OCI-LY1 (cell line): Measurements from ENCODE around the gene BMPR1B.

ENCODE experiments used
- H2AFZ ChIP-seq: fragments of 200-600 bp; sonication (generic), shearing (Covaris generic); 2 replicates; pipeline ENCODE4 v1.6.0; 2014; ENCODE audit warnings: antibody characterized with exemption, mild to moderate bottlenecking, low read length
- H3F3A ChIP-seq: fragments of 200-600 bp; sonication (generic), shearing (Covaris generic); 2 replicates; pipeline ENCODE4 v1.6.0; 2014; ENCODE audit warnings: mild to moderate bottlenecking, antibody characterized with exemption, low read length, moderate library complexity; ENCODE audit not compliant: insufficient read depth
- H3K27ac ChIP-seq: fragments of 200-600 bp; sonication (generic); 2 replicates; pipeline ENCODE4 v1.5.1; 2014; ENCODE audit warnings: low read length, mixed run types, mild to moderate bottlenecking, low read depth; ENCODE audit not compliant: poor library complexity, severe bottlenecking
- H3K27me3 ChIP-seq: fragments of 200-600 bp; sonication (generic); 2 replicates; pipeline ENCODE4 v1.6.0; 2014; ENCODE audit warnings: antibody characterized with exemption, mild to moderate bottlenecking, low read length, moderate library complexity; ENCODE audit not compliant: insufficient read depth
- H3K36me3 ChIP-seq: fragments of 200-600 bp; sonication (generic); 2 replicates; pipeline ENCODE4 v1.6.1; 2014; ENCODE audit warnings: mild to moderate bottlenecking, antibody characterized with exemption, low read length, moderate library complexity, mixed read lengths; ENCODE audit not compliant: insufficient read depth
- H3K4me1 ChIP-seq: fragments of 200-600 bp; sonication (generic); 2 replicates; pipeline ENCODE4 v1.5.1; 2014; ENCODE audit warnings: mild to moderate bottlenecking, low read length, moderate library complexity; ENCODE audit not compliant: insufficient read depth, severe bottlenecking
- H3K4me2 ChIP-seq: fragments of 200-600 bp; sonication (generic), shearing (Covaris generic); 2 replicates; pipeline ENCODE4 v1.6.1; 2014; ENCODE audit warnings: low read length
- H3K4me3 ChIP-seq: fragments of 200-600 bp; sonication (generic); 2 replicates; pipeline ENCODE4 v1.5.1; 2014; ENCODE audit warnings: low read length, low read depth, mild to moderate bottlenecking, mixed read lengths; ENCODE audit not compliant: poor library complexity, severe bottlenecking
- H3K79me2 ChIP-seq: fragments of 200-600 bp; shearing (Covaris generic); 2 replicates; pipeline ENCODE4 v1.6.1; 2016; ENCODE audit warnings: mixed run types, low read length, mixed read lengths; ENCODE audit not compliant: insufficient read depth
- H3K9ac ChIP-seq: fragments of 200-600 bp; sonication (generic), shearing (Covaris generic); 2 replicates; pipeline ENCODE4 v1.6.1; 2014; ENCODE audit warnings: mild to moderate bottlenecking, low read length, mixed read lengths
- H3K9me2 ChIP-seq: fragments of 200-600 bp; sonication (generic), shearing (Covaris generic); 2 replicates; pipeline ENCODE4 v1.6.1; 2014; ENCODE audit warnings: low read depth, mild to moderate bottlenecking, low read length, mixed read lengths
- H3K9me3 ChIP-seq: fragments of 200-600 bp; shearing (Covaris generic); 2 replicates; pipeline ENCODE4 v1.6.1; 2014; ENCODE audit warnings: low read length, mixed read lengths
- H4K20me1 ChIP-seq: fragments of 200-600 bp; sonication (generic), shearing (Covaris generic); 2 replicates; pipeline ENCODE4 v1.6.0; 2016; ENCODE audit warnings: mild to moderate bottlenecking, low read length; ENCODE audit not compliant: insufficient read depth
- EZH2 ChIP-seq: fragments of 200-600 bp; sonication (generic), shearing (Covaris generic); IDR thresholded peaks from 2 replicates; pipeline ENCODE4 v1.8.0; 2017; ENCODE audit warnings: borderline replicate concordance, mixed run types, mild to moderate bottlenecking, antibody characterized with exemption, low read length, moderate library complexity, mixed read lengths
- TF ChIP-seq, protein P1 (sequence below): fragments of 200-600 bp; sonication (generic), shearing (Covaris generic); IDR thresholded peaks from 2 replicates; pipeline ENCODE4 v1.5.1; 2017; ENCODE audit warnings: mild to moderate bottlenecking, antibody characterized with exemption, low read length, moderate library complexity, mixed read lengths

The BMPR1B gene

DNA sequence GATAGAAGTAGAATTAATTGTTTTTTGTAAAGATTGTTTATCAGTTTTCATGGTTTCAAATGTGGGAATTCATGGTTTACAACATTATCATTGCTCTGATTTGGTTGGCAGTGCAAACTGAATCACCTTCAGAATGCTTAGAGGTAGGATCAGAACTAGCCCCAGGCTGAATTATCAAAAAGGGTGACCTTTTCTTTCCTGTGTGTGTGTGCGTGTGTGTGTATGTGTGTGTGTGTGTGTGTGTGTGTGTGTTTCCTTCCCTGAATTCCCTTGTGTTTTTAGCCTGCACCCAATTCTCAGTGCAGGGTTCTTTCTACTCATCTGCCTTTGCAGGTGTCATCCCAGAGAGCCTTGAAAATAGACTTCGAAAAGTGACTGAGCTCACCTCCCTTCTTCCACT, 125.0 kb downstream of the BMPR1B start:
- Histone ChIP-seq H3K9ac (no peak overlapping the region), H3K4me2 (no peak overlapping the region), H3K27me3 (no peaks in the 10 kb centered on the region), H3K27ac (no peak overlapping the region), H3K4me3 (no peak overlapping the region), H3K4me1 (no peaks in the 10 kb centered on the region), H3F3A (no peaks in the 10 kb centered on the region), H3K9me2 (0 out of 2 replicates have a peak, but pooled peaks cover 3% of the 10 kb centered on the region), H3K79me2 (no peaks in the 10 kb centered on the region), H2AFZ (no peak overlapping the region), H3K36me3 (no peaks in the 10 kb centered on the region), H4K20me1 (no peaks in the 10 kb centered on the region), H3K9me3 (no peaks in the 10 kb centered on the region)
- TF ChIP-seq, protein P1, sequence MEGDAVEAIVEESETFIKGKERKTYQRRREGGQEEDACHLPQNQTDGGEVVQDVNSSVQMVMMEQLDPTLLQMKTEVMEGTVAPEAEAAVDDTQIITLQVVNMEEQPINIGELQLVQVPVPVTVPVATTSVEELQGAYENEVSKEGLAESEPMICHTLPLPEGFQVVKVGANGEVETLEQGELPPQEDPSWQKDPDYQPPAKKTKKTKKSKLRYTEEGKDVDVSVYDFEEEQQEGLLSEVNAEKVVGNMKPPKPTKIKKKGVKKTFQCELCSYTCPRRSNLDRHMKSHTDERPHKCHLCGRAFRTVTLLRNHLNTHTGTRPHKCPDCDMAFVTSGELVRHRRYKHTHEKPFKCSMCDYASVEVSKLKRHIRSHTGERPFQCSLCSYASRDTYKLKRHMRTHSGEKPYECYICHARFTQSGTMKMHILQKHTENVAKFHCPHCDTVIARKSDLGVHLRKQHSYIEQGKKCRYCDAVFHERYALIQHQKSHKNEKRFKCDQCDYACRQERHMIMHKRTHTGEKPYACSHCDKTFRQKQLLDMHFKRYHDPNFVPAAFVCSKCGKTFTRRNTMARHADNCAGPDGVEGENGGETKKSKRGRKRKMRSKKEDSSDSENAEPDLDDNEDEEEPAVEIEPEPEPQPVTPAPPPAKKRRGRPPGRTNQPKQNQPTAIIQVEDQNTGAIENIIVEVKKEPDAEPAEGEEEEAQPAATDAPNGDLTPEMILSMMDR = no peak
- TF ChIP-seq EZH2 = no peak

DNA sequence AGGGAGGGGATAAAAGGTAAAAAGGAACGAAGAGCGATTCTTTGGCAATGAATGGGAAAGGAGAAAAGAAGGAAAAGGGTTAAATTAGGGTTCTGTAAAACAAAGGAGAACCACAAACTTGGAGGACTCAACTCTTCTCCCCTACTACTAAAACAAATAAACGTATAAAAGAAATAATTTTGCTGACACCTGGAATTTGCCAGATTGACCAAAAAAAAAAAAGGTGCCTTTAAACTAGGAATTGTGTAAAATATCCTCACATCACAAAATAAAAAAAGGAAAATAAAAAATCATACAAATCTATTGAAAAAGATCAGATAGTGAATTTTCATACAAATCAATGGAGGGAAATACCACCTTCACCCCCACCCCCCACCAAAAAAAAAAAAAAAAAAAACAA, 129.3 kb downstream of the BMPR1B start:
- Histone ChIP-seq H3K9me3 (no peaks in the 10 kb centered on the region), H3K4me2 (no peak overlapping the region), H3K79me2 (no peaks in the 10 kb centered on the region), H3K36me3 (no peaks in the 10 kb centered on the region), H3F3A (no peaks in the 10 kb centered on the region), H3K4me1 (no peaks in the 10 kb centered on the region), H3K27me3 (no peaks in the 10 kb centered on the region), H3K27ac (no peak overlapping the region), H2AFZ (no peak overlapping the region), H3K4me3 (no peak overlapping the region), H4K20me1 (no peaks in the 10 kb centered on the region), H3K9me2 (0 out of 2 replicates have a peak, but pooled peaks cover 3% of the 10 kb centered on the region), H3K9ac (no peak overlapping the region)
- TF ChIP-seq, protein P1 = no peak

DNA sequence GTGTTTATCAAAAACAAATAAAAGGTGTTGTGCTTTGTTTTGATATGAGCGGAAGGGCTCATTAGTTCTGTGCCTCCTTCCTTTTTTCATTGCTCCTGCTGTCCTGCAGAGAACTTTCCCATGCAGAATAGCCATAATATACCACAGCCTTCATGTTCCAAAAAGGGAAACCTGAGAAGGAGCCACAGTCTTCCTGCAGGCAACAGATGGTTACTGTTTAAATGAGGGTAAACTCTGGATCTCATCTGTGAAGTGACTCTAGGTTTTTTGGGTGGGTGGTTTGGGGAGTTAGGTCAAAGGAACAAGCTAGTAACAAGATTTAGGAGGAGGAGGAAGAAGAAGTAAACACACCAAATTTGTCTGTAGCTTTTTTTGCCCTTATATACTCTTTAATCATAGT, 131.8 kb downstream of the BMPR1B start:
- Histone ChIP-seq H3K9ac (no peak overlapping the region), H3K36me3 (no peaks in the 10 kb centered on the region), H3F3A (no peaks in the 10 kb centered on the region), H3K4me3 (no peak overlapping the region), H3K9me3 (no peaks in the 10 kb centered on the region), H3K4me1 (no peaks in the 10 kb centered on the region), H4K20me1 (no peaks in the 10 kb centered on the region), H3K4me2 (no peak overlapping the region), H3K79me2 (no peaks in the 10 kb centered on the region), H2AFZ (no peak overlapping the region), H3K9me2 (0 out of 2 replicates have a peak, but pooled peaks cover 3% of the 10 kb centered on the region), H3K27ac (no peak overlapping the region), H3K27me3 (no peaks in the 10 kb centered on the region)
- TF ChIP-seq, protein P1 = no peak
- TF ChIP-seq EZH2 = no peak
